IPS-NIHi11 (cell line): ENCODE results near the gene XYLT1.

ENCODE experiments used
- DNase-seq: peaks from one replicate; pipeline ENCODE4 v3.0.0; 2012; ENCODE audit warnings: mixed read lengths, low spot score

Gene XYLT1

DNA sequence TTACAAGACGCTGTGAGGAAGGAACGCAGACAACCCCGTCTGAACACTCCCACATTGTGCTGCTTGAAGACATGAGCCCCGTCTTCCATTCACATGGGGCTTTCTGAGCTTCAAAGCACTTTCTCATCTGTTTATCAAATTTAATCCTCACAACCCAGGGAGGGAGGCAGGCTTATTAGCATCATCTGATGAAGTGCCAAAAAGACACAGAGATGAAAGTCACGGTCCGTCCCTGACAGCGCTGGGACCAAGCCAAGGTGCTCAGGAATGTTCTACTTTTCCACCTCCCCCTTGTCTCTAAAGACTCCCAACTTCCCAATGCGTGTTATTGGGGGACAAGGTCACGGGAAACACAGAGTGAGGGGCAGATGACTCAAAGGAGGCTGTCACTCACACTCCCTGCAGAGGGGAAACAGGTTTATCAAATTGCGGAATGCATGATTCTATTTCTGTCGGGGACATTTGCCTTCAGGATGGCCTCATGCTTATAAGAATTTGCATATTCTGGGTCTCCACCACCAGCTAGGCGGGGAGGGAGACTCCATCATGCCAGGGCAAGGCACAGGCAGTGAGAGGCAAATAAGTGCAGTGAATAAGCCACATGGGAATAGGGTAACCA lies 10.7 kb downstream of the XYLT1 start:
- no peak for DNase-seq

DNA sequence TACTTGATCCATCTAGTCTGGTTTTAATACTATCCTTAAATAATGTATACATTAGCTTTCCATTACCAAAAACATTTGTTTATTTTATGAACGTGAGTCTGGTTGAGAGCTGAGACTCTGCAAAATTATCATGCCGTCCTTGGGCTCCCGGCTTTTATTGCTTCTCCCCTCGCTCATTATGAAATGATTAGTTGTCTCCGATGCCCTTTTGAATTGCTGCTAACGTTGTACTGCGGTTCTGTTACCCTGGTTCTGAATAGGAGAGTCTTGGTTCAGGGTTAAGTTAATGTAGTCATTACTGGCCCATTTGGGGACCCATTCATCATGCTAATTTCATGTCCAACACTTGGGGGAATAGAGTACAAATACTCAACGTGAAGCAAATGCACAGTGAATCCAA lies 12.8 kb downstream of the XYLT1 start:
- no peak for DNase-seq

DNA sequence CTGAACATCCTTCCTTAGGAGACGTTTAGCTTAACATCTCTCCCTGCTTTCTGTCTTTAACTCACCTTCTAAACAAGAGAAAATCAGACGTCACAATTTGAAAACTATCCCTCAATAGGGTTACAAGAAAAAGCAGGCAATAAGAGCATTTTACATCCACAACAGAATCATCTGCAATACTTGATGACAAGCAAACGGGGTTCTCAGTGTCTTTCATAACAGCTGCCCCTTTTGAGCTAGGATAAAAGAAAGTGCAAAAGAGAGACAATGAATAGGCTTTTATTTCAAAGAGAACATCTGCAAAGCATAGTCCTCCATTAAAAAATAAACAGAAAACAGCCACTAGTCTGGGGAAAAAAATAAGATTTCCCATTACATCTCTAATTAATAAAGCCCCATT lies 13.2 kb downstream of the XYLT1 start:
- DNase-seq, result no peak

DNA sequence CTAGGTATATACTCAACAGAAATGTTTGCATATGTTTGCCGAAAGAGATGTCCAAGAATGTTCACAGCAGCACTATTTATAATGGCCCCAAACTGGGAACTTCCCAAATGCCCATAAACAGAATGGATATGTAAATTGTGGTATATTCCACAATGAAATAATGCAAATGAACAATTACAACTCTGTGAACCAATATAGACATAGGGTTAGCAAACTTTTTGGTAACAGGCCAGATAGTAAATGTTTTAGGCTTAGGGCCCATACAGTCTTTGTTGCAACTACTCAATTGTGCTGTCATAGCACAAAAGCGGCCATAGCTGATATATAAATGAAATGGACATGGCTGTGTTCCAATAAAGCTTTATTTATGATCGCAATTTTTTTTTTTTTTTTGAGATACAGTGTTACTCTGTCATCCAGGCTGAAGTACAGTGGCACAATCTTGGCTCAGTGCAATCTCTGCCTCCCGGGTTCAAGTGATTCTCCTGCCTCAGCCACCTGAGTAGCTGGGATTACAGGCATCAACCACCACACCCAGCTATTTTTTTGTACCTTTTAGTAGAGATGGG lies 16.5 kb downstream of the XYLT1 start:
- no peak for DNase-seq

DNA sequence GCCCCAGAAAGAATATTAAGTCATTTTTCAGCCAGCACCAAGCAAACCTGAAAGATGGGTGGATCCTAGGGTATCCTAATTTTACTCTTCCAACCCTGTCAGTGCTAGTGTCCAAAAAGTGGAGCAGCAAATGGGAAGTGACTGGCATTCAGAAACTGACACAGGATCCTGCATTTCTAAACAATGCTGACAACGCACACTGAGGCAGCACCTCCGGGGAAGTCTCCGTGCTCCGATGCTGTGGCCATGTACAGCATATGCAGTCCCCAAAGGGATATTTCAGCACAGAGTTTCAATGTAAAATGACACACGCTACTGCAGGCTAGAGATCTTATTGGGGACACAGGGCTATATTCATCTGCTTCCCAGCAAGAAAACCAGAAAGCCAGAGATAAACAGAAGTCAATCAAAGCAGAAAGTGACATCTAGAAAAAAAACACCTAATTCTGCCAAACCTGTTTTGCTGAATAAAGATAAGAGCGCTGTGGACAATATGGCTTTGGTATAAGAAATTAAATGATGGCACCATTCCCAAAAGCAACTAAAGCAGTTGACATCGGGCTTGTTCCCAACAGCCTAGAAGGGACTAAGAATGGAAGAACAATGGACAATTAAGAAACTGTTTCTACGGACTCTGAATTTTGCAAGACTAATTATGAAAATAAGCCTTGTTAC lies 17.3 kb downstream of the XYLT1 start:
- no peak for DNase-seq

DNA sequence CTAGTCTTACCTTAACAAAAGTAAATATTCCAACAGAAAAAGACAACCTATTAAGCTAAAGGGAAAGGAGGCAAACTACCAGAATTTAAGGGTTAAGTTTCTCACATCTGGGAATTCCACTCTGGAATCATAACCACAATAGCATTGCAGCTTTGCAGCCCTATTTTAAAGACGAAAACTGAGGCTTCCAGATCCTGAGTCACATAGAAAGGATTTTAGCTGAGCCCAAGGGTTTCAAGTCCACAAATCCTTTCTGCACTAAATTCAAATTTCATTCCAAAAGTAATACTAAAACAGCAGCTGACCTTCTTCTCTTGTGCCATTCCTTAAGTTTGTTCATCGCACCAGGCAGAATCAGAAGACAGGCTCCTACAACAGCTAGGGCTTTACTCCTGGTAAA lies 17.8 kb downstream of the XYLT1 start:
- DNase-seq, result no peak

DNA sequence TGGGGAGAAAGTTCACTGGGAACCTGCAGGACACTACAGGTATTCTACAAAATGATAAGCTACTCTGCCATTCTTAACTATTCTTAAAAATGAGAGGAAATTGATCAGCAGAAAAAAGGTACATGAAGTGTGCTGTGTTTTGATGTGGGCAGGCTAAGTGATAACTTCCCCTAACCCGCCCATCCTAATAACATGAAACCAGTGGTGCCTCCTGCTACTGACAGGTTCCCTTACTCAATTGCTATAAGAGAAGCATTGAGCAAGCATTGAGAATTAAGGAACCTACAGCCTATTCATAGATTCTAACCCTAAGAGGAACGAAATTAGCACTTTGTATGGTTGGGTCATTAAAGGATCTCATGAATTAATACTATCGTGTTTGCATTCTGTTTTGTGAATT lies 18.9 kb downstream of the XYLT1 start:
- DNase-seq, result no peak

DNA sequence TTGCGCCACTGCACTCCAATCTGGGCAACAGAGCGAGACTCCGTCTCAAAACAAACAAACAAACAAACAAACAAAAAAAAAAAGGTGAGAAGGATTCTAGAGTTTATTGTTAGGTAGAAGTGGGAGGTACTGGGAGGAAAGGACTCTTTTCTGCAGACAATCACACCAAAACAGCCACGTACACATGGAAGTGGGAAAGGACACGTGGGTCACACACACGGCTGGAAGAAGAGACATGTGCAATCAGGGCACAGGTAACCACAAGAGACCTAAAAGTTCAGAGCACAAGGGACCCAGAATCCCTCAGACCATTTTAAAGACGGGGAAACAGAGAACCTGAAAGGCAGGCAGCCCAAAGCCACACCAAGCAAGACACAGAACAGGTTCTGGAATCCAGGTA lies 20.5 kb downstream of the XYLT1 start:
- no peak for DNase-seq

DNA sequence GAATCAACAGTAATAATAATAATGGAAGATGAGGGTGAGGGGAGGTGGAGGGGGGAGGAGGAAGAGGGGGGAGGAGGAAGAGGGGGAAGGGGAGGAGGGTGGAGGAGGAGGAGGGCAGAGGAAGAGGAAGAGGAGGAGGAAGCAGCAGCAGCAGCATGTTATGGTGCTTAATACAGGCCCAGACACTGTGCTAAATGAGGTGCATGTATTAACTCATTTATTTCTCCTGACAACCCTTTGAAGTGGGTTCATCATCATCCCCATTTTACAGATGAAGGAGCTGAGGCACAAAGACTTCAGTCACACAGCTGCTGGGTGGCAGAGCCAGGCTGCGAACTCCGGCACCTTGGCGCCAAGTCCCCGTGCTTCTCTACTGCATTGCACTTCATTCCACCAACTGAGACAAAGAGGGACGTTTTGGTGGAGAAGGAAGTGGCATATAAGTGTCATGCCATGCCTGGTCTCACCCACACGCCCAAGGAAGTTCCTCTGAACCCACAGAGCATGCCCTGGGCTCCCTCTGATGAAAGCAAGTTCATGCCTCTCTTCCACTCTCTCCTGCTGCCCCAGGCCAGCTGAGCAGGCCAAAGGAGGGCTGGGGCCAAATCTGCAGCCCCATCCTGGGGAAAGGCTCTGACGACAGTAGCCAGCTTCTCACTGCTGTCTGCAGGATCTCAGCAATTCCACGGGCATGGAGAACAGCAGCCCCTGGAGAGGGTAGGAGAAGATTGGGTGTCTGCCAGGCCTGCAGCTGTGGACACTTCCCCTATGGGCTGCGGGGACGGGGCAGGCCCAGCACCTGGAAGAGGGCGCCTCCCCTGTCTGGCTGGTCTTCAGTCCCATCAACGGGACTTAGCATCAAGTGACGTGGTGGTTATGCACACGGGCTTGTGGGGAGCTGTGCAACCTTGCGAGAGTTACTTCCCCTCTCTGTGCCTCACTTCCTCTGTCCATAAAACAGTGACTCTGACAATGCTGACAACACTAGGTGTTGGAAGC lies 21.8 kb downstream of the XYLT1 start:
- DNase-seq, result no peak

DNA sequence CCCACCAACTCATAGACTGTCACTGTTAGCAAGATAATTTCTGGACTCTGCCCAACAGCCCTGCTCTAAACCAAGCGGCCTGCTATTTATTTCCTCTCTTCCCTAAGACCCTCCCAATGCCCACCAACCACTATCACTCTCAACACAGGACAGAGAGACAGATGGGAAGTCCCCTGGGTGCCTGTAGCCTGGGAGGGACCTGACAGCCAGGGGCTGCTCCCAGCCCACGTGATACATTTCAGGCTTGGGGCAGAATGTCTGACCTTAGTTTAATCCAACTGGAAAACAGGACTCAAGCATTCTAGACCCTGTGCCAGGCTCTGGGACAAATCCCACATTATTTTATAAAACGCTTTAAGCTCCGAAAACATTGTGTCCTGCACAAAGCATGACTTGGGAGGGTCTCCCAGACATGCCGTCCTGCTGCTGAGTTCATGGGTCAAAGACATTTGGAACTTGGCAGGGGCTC lies 23.6 kb downstream of the XYLT1 start:
- DNase-seq, result no peak

DNA sequence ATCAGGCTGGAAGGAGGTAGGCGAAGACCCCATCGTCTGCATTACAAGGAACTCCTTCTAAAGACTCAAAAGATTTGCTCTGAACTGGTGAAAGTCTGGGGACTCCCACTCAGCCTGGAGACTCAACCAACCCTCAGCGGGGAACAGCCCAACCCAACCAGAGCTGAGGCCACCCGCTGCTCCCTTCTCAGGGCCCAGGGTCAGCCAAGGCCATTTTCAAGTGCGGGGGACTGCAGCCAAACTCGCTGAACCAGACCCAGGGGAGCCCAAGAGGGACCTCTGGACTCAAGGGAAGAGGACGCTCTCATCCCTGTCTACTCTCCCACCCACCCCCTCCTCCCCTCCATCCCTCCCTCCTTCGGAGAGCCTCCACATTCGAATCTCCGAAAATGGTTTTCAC lies 24.1 kb downstream of the XYLT1 start:
- DNase-seq, result peak; percentile 34

DNA sequence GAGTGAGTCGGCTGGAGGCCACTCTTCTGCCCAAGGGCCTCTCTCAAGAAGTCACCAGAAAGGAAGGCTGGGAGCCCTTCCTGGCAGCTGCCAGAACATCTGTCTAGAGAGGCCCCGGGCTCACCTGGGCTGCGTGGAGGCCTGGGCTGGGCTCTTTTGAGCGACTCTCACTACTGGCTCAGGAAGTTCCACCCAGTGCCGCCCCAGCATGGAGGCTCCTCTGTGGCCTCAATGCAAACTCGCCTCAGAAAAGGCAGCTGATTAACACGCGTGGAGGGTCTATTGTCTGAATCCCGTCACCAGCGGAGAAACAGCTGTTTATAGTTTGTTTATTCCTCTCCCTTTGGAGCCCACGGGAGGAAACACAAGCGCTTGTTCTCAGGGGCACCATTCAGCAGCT lies 25.3 kb downstream of the XYLT1 start:
- DNase-seq, result no peak

DNA sequence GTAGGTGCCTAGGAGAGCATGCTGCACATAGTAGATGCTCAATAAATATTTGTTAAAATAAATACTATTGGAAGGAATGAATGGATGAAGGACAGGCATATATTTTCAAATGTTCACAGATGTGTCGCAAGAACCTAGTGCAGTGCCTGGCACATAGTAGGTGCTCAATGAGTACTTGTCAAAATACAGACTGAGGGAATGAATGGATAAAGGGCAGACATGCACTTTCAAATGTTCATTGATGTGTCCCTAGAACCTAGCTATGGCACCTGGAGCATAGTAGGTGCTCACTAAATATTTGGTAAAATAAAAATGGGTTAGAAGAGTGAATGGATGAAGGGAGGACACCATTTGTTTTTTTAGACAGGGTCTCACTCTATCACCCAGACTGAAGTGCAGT lies 26.1 kb downstream of the XYLT1 start:
- no peak for DNase-seq

DNA sequence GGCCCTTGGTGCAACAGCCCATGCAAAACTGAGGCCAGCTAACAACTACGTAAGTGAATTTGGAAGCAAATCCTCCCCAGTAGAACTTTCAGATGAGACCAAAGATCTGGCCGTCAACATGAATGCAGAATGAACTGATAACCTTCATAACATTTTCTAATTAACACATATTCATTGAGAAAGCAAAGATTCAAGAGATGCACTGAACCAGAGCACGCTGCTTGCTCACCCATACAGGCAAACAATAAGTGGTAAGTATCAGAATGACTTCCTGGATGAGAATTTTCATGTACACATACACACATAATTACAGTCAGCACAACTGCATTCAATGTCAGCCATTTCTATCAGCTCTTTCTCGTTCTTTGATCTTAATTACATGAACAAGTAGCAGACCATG lies 30.6 kb downstream of the XYLT1 start:
- no peak for DNase-seq

DNA sequence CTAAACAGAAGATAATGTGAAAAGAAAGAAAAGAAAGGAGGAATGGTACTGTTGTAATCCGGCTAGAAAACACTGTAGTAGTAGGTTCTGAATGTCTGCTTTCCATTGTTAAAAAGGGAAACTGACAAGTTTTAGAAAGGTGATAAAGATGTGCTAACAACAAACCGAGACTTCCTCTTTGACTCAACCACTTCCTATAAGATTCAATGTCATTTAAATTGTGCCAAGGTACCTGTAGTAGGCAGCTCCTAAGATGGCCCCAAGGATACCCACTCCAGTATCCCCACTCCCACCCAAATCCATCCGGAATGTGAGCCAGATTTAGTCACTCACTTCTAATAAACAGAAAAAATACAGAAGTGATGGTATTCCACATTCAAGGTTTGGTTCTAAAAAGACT lies 31.2 kb downstream of the XYLT1 start:
- DNase-seq, result no peak

DNA sequence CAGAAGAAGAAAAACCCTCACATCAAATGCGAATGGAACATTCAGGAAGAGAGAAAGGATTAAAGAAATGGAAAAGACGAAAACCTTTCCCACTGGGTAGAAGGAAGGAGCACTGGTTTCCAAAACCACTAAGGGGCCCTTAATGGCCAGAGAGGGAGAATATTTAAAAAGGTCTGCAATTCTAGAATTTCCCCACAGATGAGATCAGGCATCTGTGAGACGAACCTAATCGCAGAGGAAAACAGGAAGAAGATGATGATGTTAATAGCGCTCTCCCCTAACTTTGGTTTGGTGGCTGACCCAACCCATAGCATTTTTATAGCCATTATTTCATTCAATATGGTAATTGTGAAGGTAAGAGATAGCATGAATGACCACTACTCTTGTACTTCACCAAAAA lies 32.8 kb downstream of the XYLT1 start:
- DNase-seq, result no peak

DNA sequence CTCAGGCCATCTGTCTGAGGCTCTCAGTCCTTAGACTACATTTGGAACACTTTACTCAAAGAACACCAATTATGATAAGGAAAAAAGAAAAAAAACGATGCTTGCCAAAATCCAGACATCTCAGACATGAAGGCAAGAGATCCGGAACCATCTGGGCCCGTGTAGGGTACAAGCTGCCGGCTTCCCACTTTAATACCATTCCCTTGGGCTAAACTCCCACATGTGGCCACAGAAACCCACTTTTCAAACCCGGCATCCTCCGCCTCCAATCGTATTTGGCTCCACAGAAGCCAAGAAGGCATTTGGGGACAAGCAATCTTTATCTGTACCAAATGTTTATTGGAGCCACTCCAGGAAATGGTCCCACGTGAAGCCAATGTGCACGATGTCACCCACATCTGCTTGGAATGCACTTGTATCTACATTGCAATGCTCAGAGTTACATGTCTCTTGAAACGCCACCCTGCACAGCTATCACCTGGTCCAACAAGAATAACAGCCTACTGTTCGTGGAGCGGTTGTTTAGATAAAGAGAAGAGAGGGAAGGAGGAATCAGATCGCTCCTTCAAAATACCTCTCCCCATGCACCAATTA lies 33.5 kb downstream of the XYLT1 start:
- DNase-seq, result no peak

DNA sequence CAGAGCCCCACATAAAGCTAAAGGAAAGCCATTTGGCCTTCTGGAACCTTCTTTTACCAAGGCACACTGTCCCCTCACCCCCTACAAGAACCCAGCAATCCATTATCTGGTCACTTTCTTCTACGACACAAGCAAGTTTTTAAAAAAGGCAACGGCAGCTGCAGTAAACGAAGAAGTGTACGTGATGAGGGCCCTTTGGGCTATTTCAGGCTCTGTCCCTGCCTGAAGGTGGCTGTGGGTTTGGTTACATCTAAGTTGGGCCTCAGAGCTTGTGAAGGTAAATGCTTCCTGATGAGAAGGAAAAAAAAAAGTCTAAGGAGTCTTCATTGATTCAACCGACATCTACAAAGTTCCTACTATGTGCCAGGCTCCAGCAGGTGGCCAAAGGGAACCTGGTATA lies 35.4 kb downstream of the XYLT1 start:
- no peak for DNase-seq

DNA sequence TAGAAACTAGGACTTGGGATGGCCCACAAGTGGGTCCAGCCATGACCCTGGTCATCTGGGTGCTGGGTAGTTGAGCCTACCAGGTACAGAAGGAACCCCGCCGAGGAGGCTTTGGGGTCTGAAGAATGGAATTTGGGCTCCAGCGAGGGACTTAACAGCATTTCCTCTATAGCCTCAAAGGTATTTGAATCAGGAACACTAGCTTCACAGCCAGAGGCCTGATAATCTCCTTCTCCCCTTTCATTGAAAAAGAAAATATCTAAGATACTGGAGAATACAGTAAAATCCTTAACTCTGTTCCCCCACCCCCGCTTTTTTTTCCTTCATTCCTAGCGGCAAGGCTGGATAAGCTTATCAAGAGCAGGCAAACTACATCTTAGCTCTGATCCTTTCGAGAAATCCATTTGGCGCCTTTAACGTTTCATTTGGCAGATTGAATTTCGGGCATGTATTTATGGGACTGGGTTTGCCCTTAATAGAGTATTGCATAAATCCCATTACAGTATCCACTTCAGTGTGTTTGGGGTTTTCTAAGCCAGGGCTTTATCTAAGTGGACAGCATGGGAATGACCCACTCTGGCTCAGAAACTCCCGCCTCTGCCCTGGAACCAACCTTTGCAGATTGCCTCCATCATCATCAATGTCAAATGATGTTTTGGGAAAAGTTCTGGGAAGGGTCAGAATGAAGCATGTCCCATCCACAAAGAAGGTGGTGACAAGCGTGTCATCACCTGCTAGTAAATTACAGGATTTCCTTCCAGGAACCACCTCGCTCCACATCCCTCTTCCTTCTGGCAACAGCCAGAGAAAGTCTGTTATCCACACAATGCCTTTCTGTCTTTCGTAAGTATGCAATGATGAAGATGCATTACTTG lies 36.9 kb downstream of the XYLT1 start:
- DNase-seq, result no peak

DNA sequence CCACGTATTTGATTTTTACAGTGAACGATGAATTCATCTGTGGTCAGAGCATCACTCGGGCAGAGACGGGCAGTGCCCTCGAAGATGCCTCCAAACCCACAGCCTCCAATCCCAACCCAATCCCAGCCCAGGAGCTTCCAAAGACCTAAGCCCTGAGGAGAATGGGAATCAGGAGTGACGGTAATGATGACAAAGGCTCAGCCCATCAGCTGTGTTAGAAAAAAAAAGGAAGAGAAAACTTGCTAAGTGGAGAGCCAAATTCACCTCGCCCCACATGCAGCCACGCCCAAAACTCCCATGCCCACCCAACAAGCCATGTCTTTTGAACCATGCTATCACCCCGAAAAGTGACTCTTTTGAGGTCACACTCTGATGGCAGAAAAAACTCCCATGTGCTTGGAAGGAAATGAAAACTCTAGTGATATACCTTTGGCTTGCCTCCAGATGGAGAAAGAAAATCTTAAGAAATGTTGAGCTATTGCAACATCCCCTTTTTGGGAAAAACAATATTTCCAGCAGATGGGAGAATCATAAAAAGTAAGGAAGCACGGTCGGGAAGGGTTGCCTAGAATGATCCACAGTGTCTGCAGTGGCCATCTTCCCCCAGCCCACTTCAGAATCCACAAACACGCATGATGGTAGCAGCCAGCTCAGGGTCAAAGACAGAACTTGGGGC lies 37.7 kb downstream of the XYLT1 start:
- no peak for DNase-seq
